ENCODE measurements around the gene RBM15.

RBM15 gene

GRCh38 chr1:110350360-110350759, 11.2 kb downstream of the RBM15 start:
- H3K27ac ChIP-seq, result no peak overlapping the region
- TF ChIP-seq ZFX (IDR thresholded peaks at IDR 0.05; ENCODE audit: borderline replicate concordance) (no peak), CTCF (IDR thresholded peaks at IDR 0.05) (no peak)

DNA sequence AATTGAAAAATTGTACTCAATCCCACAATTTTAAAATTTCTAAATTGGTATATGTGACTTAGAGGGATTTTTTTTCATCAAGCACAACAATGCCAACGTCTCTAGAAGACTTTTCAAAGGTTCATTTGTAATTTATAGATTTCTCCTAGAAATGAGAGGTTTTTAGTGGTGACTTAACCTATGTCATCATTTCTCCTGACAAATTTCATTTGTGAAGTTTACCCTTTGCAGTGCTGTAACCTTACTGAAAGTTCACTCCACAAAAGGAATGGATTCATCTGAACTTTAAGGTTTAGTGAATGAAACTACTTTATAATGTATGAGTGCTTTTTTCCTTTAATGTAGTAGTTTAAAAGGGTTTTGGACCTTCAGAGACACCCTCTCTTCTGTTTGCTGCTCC, 16.1 kb downstream of the RBM15 start:
- TF ChIP-seq CTCF (IDR thresholded peaks at IDR 0.05) (no peak), ZFX (IDR thresholded peaks at IDR 0.05; ENCODE audit: borderline replicate concordance) (no peak)

DNA sequence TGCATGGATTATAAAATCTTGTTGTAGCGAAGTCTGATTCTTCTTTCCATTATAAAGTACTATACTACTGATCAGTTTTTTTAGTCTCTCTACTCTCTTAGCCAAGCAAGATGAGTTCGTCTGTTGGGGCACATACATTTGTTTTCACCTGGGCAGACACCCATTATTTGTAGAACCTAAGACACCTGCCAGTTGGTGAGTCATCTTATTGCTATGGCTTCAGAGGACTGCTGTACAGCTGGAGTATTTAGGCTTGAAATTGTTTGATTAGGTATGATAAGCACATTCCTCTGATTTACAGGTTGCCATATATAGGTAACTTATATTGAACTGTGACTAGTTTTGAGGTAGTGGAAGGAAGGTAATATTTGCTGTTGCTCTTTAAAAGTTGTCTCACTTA, 17.2 kb downstream of the RBM15 start:
- peak overlapping the region; percentile 32; the same call in 1 of the 2 replicates for H3K27ac ChIP-seq
- no peak for TF ChIP-seq CTCF (IDR thresholded peaks at IDR 0.05)
- TF ChIP-seq ZFX (IDR thresholded peaks at IDR 0.05; ENCODE audit: borderline replicate concordance), result no peak

More for the DNA sequence above, 16.1 kb downstream of the RBM15 start:
- H3K27ac ChIP-seq, result peak overlapping the region; percentile 32; the same call in 1 of the 2 replicates

DNA sequence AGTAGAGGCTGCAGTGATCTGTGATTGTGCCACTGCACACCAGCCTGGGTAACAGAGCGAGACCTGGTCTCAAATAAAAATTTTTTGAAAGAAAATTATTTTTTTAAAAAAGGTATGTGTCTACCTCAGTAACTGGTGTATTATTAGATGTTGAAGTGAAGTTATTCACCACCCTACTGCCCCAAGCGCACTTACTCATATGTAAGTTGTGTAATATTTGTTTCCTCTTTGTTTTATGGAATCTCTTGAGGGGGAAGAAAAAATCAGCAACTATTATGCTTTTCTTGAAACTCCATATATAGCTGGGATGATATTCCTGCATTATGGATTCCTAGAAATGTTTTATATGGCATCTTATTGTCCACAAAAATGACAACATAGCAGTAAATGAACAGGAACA, 21.3 kb downstream of the RBM15 start:
- H3K27ac ChIP-seq, result no peak overlapping the region
- TF ChIP-seq CTCF (IDR thresholded peaks at IDR 0.05) (no peak), ZFX (IDR thresholded peaks at IDR 0.05; ENCODE audit: borderline replicate concordance) (no peak)

DNA sequence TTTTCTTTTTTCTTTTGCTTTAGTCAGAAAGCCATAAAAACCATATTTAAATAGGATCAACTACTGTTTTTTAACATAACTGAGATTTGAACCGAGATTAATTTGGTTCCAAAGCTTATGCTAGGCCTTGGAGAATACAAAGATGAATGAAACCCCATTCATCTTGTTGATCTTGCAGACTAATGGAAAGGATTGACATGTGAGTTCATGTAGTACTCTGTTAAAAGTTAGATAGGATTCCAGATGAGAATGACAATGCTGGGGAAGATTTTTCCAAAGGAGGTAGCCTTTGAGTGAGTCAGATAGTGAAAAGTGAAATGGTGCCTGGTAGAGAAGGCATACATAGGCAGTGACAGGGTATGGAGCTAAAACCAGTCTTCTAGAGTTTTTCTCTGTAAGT, 22.7 kb downstream of the RBM15 start:
- no peak for TF ChIP-seq CTCF (IDR thresholded peaks at IDR 0.05)
- no peak for TF ChIP-seq ZFX (IDR thresholded peaks at IDR 0.05; ENCODE audit: borderline replicate concordance)
- H3K27ac ChIP-seq, result no peak overlapping the region

DNA sequence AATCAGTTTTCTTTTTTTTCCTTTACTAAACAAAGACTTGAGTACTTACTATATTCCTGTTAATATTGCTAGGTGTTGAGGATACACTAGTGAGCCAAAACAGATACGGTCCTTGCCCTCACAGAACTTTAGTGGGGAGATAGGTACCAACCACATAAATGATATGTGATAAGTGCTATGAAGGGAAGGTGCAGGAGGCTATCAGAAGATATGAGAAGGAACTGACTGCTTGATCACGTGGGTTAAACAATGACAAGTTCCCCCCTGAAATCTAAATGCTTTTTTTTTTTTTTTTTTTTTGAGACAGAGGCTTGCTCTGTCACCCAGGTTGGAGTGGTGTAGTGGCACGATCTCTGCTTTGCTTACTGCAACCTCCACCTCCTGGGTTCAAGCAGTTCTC, 25.0 kb downstream of the RBM15 start:
- no peak for TF ChIP-seq CTCF (IDR thresholded peaks at IDR 0.05)
- TF ChIP-seq ZFX (IDR thresholded peaks at IDR 0.05; ENCODE audit: borderline replicate concordance), result no peak
- H3K27ac ChIP-seq, result no peak overlapping the region

DNA sequence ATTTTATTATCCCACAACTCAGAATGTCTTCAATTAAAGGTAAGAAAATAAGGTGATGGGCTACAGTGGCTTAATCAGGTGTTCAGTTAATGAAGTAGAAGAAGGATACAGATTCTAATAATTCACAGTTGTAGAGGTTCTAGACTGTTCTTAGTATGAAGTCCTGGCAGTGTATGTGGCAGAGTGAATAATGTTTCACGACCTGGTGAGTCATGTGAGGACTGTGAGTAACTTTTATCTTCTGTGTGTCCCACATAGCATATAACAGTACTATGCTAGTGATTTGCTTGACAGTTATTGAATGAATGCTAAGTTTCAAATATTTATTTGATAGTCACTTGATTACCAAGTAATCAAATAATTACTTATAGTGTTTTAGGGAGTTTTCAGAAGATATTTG, 31.6 kb downstream of the RBM15 start:
- no peak overlapping the region for H3K27ac ChIP-seq
- no peak for TF ChIP-seq CTCF (IDR thresholded peaks at IDR 0.05)
- no peak for TF ChIP-seq ZFX (IDR thresholded peaks at IDR 0.05; ENCODE audit: borderline replicate concordance)
